Keratinocyte (primary cell): ENCODE results near the gene LRRC7. TPM values are rescaled to one million over a fixed set of nuclear protein-coding genes. Genes with fewer than 3 reads are reported as not detected.

Experiments used
- DNase-seq: peaks from one replicate; pipeline ENCODE4 v3.0.0-alpha.2; 2011; ENCODE audit warnings: low read depth, missing footprints, low spot score
- FAIRE-seq: peaks from 2 replicates; lab custom pipeline; 2011; peaks lifted over from hg19 to GRCh38; lab: Jason Lieb, UNC
- H2AFZ ChIP-seq: 2 replicates; pipeline ENCODE4 v1.6.0; 2012; ENCODE audit warnings: low read length, control low read depth, inconsistent platforms; ENCODE audit not compliant: control insufficient read depth
- H3K27ac ChIP-seq: 2 replicates; pipeline ENCODE4 v1.5.1; 2011; ENCODE audit warnings: low read length; ENCODE audit not compliant: control insufficient read depth, insufficient read depth
- H3K27me3 ChIP-seq: 3 replicates; pipeline ENCODE4 v1.6.0; 2011; ENCODE audit warnings: low read length; ENCODE audit not compliant: control insufficient read depth, insufficient read depth; ENCODE audit errors: extremely low read depth
- H3K36me3 ChIP-seq, 2 experiments: 2 replicates in 1 of 2; 3 replicates in 1 of 2; pipeline ENCODE4 v1.5.1; 2011; ENCODE audit warnings: low read length in 2 of 2, mild to moderate bottlenecking in 1 of 2; ENCODE audit not compliant: control insufficient read depth in 2 of 2, insufficient read depth in 2 of 2; ENCODE audit errors: extremely low read depth in 1 of 2
- H3K4me1 ChIP-seq: 3 replicates; pipeline ENCODE4 v1.5.1; 2011; ENCODE audit warnings: low read length; ENCODE audit not compliant: control insufficient read depth, insufficient read depth; ENCODE audit errors: extremely low read depth
- H3K4me2 ChIP-seq: 3 replicates; pipeline ENCODE4 v1.6.0; 2011; ENCODE audit warnings: low read depth, low read length; ENCODE audit not compliant: control insufficient read depth, insufficient read depth; ENCODE audit errors: extremely low read depth
- H3K4me3 ChIP-seq, 3 experiments: fragments of 200-600 bp in 1 of 3; sonication (generic) in 1 of 3; 2 replicates in 2 of 3; 3 replicates in 1 of 3; pipeline ENCODE4 v1.5.1; 2011 to 2016; ENCODE audit warnings: low read length in 3 of 3, mild to moderate bottlenecking in 3 of 3, control low read depth in 2 of 3, inconsistent platforms in 1 of 3, low read depth in 1 of 3, mixed read lengths in 1 of 3, mixed run types in 1 of 3, moderate library complexity in 1 of 3; ENCODE audit not compliant: control insufficient read depth in 2 of 3, insufficient read depth in 2 of 3; ENCODE audit errors: extremely low read depth in 1 of 3
- H3K79me2 ChIP-seq: 2 replicates; pipeline ENCODE4 v1.6.0; 2012; ENCODE audit warnings: low read length; ENCODE audit not compliant: control insufficient read depth, insufficient read depth
- H3K9ac ChIP-seq: 3 replicates; pipeline ENCODE4 v1.6.0; 2011; ENCODE audit warnings: low read length; ENCODE audit not compliant: control insufficient read depth, insufficient read depth; ENCODE audit errors: extremely low read depth
- H3K9me1 ChIP-seq: 3 replicates; pipeline ENCODE4 v1.6.0; 2011; ENCODE audit warnings: low read length; ENCODE audit not compliant: control insufficient read depth, insufficient read depth; ENCODE audit errors: extremely low read depth
- H3K9me3 ChIP-seq: 2 replicates; pipeline ENCODE4 v1.5.1; 2012; ENCODE audit warnings: low read depth, low read length; ENCODE audit not compliant: control insufficient read depth
- H4K20me1 ChIP-seq: 3 replicates; pipeline ENCODE4 v1.6.0; 2011; ENCODE audit warnings: low read length; ENCODE audit not compliant: control insufficient read depth, insufficient read depth; ENCODE audit errors: extremely low read depth
- CTCF ChIP-seq, 3 experiments: IDR thresholded peaks in 1 of 3; conservative IDR thresholded peaks in 1 of 3; optimal IDR thresholded peaks in 1 of 3; 2 replicates in 2 of 3; 3 replicates in 1 of 3; pipeline versions ENCODE3 to v1.5.1; 2011; ENCODE audit warnings: low read length in 3 of 3, mild to moderate bottlenecking in 3 of 3, moderate library complexity in 2 of 3, control low read depth in 1 of 3, inconsistent platforms in 1 of 3; ENCODE audit not compliant: insufficient read depth in 2 of 3; ENCODE audit errors: extremely low read depth in 1 of 3
- EZH2 ChIP-seq: IDR thresholded peaks from one replicate; pipeline ENCODE4 v1.6.1; 2012; ENCODE audit warnings: inconsistent platforms, mild to moderate bottlenecking, low read length, moderate library complexity
- dilution Hi-C: fragments of 300-500 bp; cut with MboI; formaldehyde crosslinking; loops from one replicate; pipeline ENCODE4 v1.7.0; 2020; ENCODE audit warnings: low sequenced_read_pairs; ENCODE audit not compliant: extremely low pct_ligation_motif_present
- polyA plus RNA-seq, 5 experiments: library from polyadenylated mRNA; depleted of rRNA in 3 of 5; stranded (reverse) in 3 of 5; stranded (forward) in 1 of 5; unstranded in 1 of 5; fragments of >200 nt; gene quantifications; 1 replicate in 1 of 5; 2 replicates in 3 of 5; 3 replicates in 1 of 5; pipeline versions ENCODE4 v1.2.1 to v1.2.3, GENCODE V29; 2011 to 2012; ENCODE audit warnings: missing spikeins in 2 of 5, low read depth in 1 of 5, low replicate concordance in 1 of 5

The LRRC7 gene
- polyA plus RNA-seq, 1 donor (not counting 4 experiments of a cell fraction or from before 2014, with no cell fraction given), result 0.28 TPM

GRCh38 chr1:70134148-70134547 lies 566.4 kb downstream of the LRRC7 start:
- Histone ChIP-seq H3K9me3 (no peaks in the 10 kb centered on the region), H3K4me1 (no peaks in the 10 kb centered on the region), H3K27me3 (no peaks in the 10 kb centered on the region), H2AFZ (no peak overlapping the region), H4K20me1 (no peaks in the 10 kb centered on the region), H3K79me2 (no peaks in the 10 kb centered on the region), H3K27ac (no peak overlapping the region), H3K4me3 (no peak overlapping the region), H3K9ac (no peak overlapping the region), H3K9me1 (no peaks in the 10 kb centered on the region), H3K36me3 (no peaks in the 10 kb centered on the region), H3K4me2 (no peak overlapping the region)
- dilution Hi-C loops, result no loop called here
- DNase-seq (no peak), FAIRE-seq (no peak)
- TF ChIP-seq CTCF (optimal IDR thresholded peaks at IDR 0.05 in 1 of 3, IDR thresholded peaks at IDR 0.05 in 1 of 3, conservative IDR thresholded peaks at IDR 0.05 in 1 of 3; ENCODE audit: extremely low read depth in 1 of 3, insufficient read depth in 2 of 3, low read length in 3 of 3) (no peak), EZH2 (no peak)

DNA sequence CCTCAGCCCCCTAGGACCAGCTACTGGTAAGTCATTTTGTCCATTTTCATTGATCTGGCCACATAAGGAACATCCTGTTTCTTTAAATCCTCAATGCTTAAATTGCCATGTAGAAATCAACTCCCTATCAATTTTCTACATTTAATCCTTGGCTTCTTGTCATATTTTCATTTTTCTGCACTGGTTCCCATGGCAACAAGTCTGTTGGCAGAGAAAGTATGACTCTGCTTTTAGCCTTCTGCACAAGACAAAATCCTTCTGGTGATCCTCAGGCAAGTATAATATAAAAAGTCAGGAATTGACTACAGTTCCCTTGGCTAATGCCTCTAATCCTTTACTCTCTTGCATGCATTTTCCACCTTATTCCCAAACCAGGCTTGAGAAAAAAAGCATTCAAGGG lies 572.6 kb downstream of the LRRC7 start:
- Histone ChIP-seq H3K4me2 (no peak overlapping the region), H2AFZ (no peak overlapping the region), H3K9ac (no peak overlapping the region), H3K27ac (no peak overlapping the region), H3K4me3 (no peak overlapping the region), H4K20me1 (no peaks in the 10 kb centered on the region), H3K9me3 (no peaks in the 10 kb centered on the region), H3K36me3 (no peaks in the 10 kb centered on the region), H3K27me3 (no peaks in the 10 kb centered on the region), H3K79me2 (no peaks in the 10 kb centered on the region), H3K4me1 (no peaks in the 10 kb centered on the region), H3K9me1 (no peaks in the 10 kb centered on the region)
- no peak for DNase-seq
- TF ChIP-seq CTCF (optimal IDR thresholded peaks at IDR 0.05 in 1 of 3, IDR thresholded peaks at IDR 0.05 in 1 of 3, conservative IDR thresholded peaks at IDR 0.05 in 1 of 3; ENCODE audit: extremely low read depth in 1 of 3, insufficient read depth in 2 of 3, low read length in 3 of 3) (no peak), EZH2 (no peak)
- FAIRE-seq, result no peak
- dilution Hi-C loops, result no loop called here
